CD14-positive monocyte (primary cell): ENCODE measurements around the gene GCKR. TPM values are rescaled to one million over a fixed set of nuclear protein-coding genes. Genes with fewer than 3 reads are reported as not detected.

Experiments
- DNase-seq, 3 donors: peaks; one replicate each; pipeline ENCODE4 v3.0.0-alpha.2; 2011 to 2022
- H2AFZ ChIP-seq: 2 replicates; pipeline ENCODE4 v1.6.0; 2012; ENCODE audit warnings: mild to moderate bottlenecking, low read depth, low read length, inconsistent platforms; ENCODE audit not compliant: insufficient read depth, poor library complexity, severe bottlenecking
- H3K27ac ChIP-seq, 2 donors: 1 replicate in 1 of 2; 2 replicates in 1 of 2; pipeline ENCODE4 v1.5.1; 2012 to 2013; ENCODE audit warnings: low read length in 2 of 2, control low read depth in 1 of 2, inconsistent platforms in 1 of 2, low read depth in 1 of 2, mild to moderate bottlenecking in 1 of 2
- H3K27me3 ChIP-seq, 2 donors: one replicate each; pipeline versions ENCODE4 v1.6.0 to v1.6.1; 2011 to 2013; ENCODE audit warnings: low read length in 2 of 2; ENCODE audit not compliant: control insufficient read depth in 2 of 2, insufficient read depth in 2 of 2
- H3K36me3 ChIP-seq, 2 donors: replicated peaks in 1 of 2; 1 replicate in 1 of 2; 2 replicates in 1 of 2; pipeline versions ENCODE4 v1.5.1 to v1.6.1; 2012 to 2013; ENCODE audit warnings: low read length in 2 of 2, control low read depth in 1 of 2, inconsistent platforms in 1 of 2, mild to moderate bottlenecking in 1 of 2; ENCODE audit not compliant: insufficient read depth in 2 of 2, control insufficient read depth in 1 of 2
- H3K4me1 ChIP-seq, 2 donors: 1 replicate in 1 of 2; 2 replicates in 1 of 2; pipeline versions ENCODE4 v1.5.1 to v1.6.1; 2012 to 2013; ENCODE audit warnings: low read length in 2 of 2, control low read depth in 1 of 2, inconsistent platforms in 1 of 2, mild to moderate bottlenecking in 1 of 2, moderate library complexity in 1 of 2; ENCODE audit not compliant: insufficient read depth in 2 of 2, control insufficient read depth in 1 of 2
- H3K4me2 ChIP-seq: replicated peaks from 2 replicates; pipeline ENCODE3; 2012; ENCODE audit warnings: low read length, moderate library complexity, mild to moderate bottlenecking; ENCODE audit not compliant: poor library complexity, severe bottlenecking; ENCODE audit errors: extremely low read depth
- H3K4me3 ChIP-seq, 3 experiments: fragments of 200-600 bp in 1 of 3; sonication (generic) in 1 of 3; replicated peaks in 1 of 3; 1 replicate in 2 of 3; 2 replicates in 1 of 3; pipeline ENCODE4 v1.5.1; 2011 to 2013; ENCODE audit warnings: low read length in 3 of 3, mild to moderate bottlenecking in 3 of 3, control low read depth in 2 of 3, low read depth in 2 of 3, inconsistent platforms in 1 of 3, moderate library complexity in 1 of 3
- H3K79me2 ChIP-seq: 2 replicates; pipeline ENCODE4 v1.6.0; 2012; ENCODE audit warnings: mild to moderate bottlenecking, control low read depth, inconsistent platforms, low read length, moderate library complexity; ENCODE audit not compliant: insufficient read depth
- H3K9ac ChIP-seq: 2 replicates; pipeline ENCODE4 v1.6.0; 2017; ENCODE audit warnings: low read length, mild to moderate bottlenecking; ENCODE audit not compliant: insufficient read depth, poor library complexity, severe bottlenecking
- H3K9me3 ChIP-seq, 2 donors: replicated peaks in 1 of 2; 1 replicate in 1 of 2; 2 replicates in 1 of 2; pipeline versions ENCODE4 v1.5.1 to v1.6.1; 2012 to 2013; ENCODE audit warnings: low read length in 2 of 2, control low read depth in 1 of 2; ENCODE audit not compliant: control insufficient read depth in 1 of 2, insufficient read depth in 1 of 2
- H4K20me1 ChIP-seq: 2 replicates; pipeline ENCODE4 v1.6.0; 2012; ENCODE audit warnings: mild to moderate bottlenecking, low read length, control low read depth, moderate library complexity; ENCODE audit not compliant: insufficient read depth
- H3K27ac Mint-ChIP-seq, 7 donors: one replicate each; pipeline ENCODE4 v1.8.0; 2020; ENCODE audit warnings: mild to moderate bottlenecking in 7 of 7, mixed read lengths in 7 of 7, moderate library complexity in 6 of 7, inconsistent platforms in 2 of 7
- H3K27me3 Mint-ChIP-seq, 3 donors: one replicate each; pipeline ENCODE4 v1.8.0; 2021 to 2022; ENCODE audit warnings: low read depth in 3 of 3, mild to moderate bottlenecking in 3 of 3, mixed read lengths in 3 of 3, moderate library complexity in 3 of 3, inconsistent platforms in 1 of 3
- H3K36me3 Mint-ChIP-seq, 2 donors: one replicate each; pipeline ENCODE4 v1.8.0; 2020; ENCODE audit warnings: mixed read lengths in 2 of 2, inconsistent platforms in 1 of 2, mild to moderate bottlenecking in 1 of 2
- H3K4me1 Mint-ChIP-seq: one replicate; pipeline ENCODE4 v1.8.0; 2020; ENCODE audit warnings: mild to moderate bottlenecking, mixed read lengths
- H3K4me3 Mint-ChIP-seq, 2 donors: one replicate each; pipeline ENCODE4 v1.8.0; 2020; ENCODE audit warnings: mild to moderate bottlenecking in 2 of 2, mixed read lengths in 2 of 2, moderate library complexity in 1 of 2
- H3K9me3 Mint-ChIP-seq, 7 donors: one replicate each; pipeline ENCODE4 v1.8.0; 2020 to 2022; ENCODE audit warnings: mixed read lengths in 7 of 7, mild to moderate bottlenecking in 6 of 7, moderate library complexity in 6 of 7, inconsistent platforms in 2 of 7
- WGBS: methylation state at CpG from one replicate; pipeline ENCODE4 v1.1.5; 2013; ENCODE audit warnings: missing lambda C conversion rate; ENCODE audit not compliant: insufficient coverage; 5-methylcytosine and 5-hydroxymethylcytosine counted together
- intact Hi-C, 2 donors: fragments of 100-400 bp; cut with micrococcal nuclease; formaldehyde crosslinking; loops; one replicate each; pipeline versions ENCODE4 v1.15.0 to v1.15.1; 2023
- polyA plus RNA-seq, 3 donors: library from polyadenylated mRNA; depleted of rRNA in 1 of 3; unstranded in 2 of 3; stranded (reverse) in 1 of 3; fragments of 300-500 nt in 2 of 3; fragments of >200 nt in 1 of 3; fragmentation: Illumina TruSeq in 2 of 3; gene quantifications; 1 replicate in 2 of 3; 2 replicates in 1 of 3; pipeline ENCODE4 v1.2.3, GENCODE V29; 2012 to 2021
- TF ChIP-seq, protein P1 (sequence below): fragments of 200-600 bp; IDR thresholded peaks from one replicate; pipeline ENCODE4 v1.8.0; 2022; ENCODE audit warnings: antibody characterized with exemption, mild to moderate bottlenecking

GCKR gene
- polyA plus RNA-seq, 3 donors: not detected

DNA sequence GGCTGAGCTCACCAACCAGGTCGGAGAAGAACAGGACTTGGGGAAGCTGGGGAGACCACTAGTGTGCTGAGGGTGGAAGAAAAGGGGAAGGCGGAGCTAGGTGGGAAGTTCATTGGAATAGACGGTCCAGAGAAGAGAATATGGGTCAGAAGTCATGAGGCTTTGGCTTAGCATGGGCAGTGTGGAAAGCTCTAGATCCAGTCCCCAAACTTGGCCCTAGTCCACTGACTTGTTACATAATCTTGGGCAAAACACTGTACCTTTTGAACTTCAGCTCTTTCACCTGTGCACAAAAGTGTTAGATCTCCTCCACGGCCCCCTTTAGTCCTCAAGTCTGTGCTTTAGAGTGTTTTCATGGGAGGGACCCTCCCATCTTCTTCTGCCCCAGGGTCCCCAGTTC lies 10.7 kb downstream of the GCKR start:
- no peak for DNase-seq
- Mint-ChIP-seq H3K36me3 (no peaks in the 10 kb centered on the region), H3K27ac (no peak overlapping the region), H3K9me3 (no peaks in the 10 kb centered on the region), H3K4me3 (no peak overlapping the region), H3K4me1 (no peaks in the 10 kb centered on the region), H3K27me3 (peaks cover 13 to 17% (median 15%) of the 10 kb centered on the region in 3 donors)
- H4K20me1 ChIP-seq: no peaks in the 10 kb centered on the region
- H3K79me2 ChIP-seq: no peaks in the 10 kb centered on the region
- H2AFZ ChIP-seq: no peak overlapping the region
- no peaks in the 10 kb centered on the region for H3K27me3 ChIP-seq
- H3K4me3 ChIP-seq: no peak overlapping the region
- TF ChIP-seq, protein P1, sequence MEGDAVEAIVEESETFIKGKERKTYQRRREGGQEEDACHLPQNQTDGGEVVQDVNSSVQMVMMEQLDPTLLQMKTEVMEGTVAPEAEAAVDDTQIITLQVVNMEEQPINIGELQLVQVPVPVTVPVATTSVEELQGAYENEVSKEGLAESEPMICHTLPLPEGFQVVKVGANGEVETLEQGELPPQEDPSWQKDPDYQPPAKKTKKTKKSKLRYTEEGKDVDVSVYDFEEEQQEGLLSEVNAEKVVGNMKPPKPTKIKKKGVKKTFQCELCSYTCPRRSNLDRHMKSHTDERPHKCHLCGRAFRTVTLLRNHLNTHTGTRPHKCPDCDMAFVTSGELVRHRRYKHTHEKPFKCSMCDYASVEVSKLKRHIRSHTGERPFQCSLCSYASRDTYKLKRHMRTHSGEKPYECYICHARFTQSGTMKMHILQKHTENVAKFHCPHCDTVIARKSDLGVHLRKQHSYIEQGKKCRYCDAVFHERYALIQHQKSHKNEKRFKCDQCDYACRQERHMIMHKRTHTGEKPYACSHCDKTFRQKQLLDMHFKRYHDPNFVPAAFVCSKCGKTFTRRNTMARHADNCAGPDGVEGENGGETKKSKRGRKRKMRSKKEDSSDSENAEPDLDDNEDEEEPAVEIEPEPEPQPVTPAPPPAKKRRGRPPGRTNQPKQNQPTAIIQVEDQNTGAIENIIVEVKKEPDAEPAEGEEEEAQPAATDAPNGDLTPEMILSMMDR: no peak
- no peak overlapping the region for H3K27ac ChIP-seq
- no peaks in the 10 kb centered on the region for H3K4me1 ChIP-seq
- H3K9me3 ChIP-seq: no peaks in the 10 kb centered on the region
- H3K9ac ChIP-seq: no peak overlapping the region
- WGBS: 67% methylated on average over 1 of the region's 4 CpGs
- intact Hi-C loops: no loop called here
- no peaks in the 10 kb centered on the region for H3K36me3 ChIP-seq
- no peak overlapping the region for H3K4me2 ChIP-seq

- WGBS: no CpG with 5 or more reads among the region's 6 CpGs
- H3K27ac ChIP-seq: no peak overlapping the region
- intact Hi-C loops: no loop called here
These were observed 12.7 kb downstream of the GCKR start for GRCh38 chr2:27509326-27509725.

More at GRCh38 chr2:27509326-27509725, 12.7 kb downstream of the GCKR start:
- Mint-ChIP-seq H3K4me1 (no peaks in the 10 kb centered on the region), H3K27ac (no peak overlapping the region), H3K27me3 (peaks cover 13 to 25% (median 20%) of the 10 kb centered on the region in 3 donors), H3K9me3 (no peaks in the 10 kb centered on the region), H3K36me3 (no peaks in the 10 kb centered on the region), H3K4me3 (no peak overlapping the region)
- no peak overlapping the region for H3K4me3 ChIP-seq
- no peak overlapping the region for H3K4me2 ChIP-seq
- DNase-seq: no peak
- TF ChIP-seq, protein P1: no peak
- no peaks in the 10 kb centered on the region for H3K4me1 ChIP-seq
- H3K27me3 ChIP-seq: peaks cover 0 to 2% of the 10 kb centered on the region in 2 donors
- no peaks in the 10 kb centered on the region for H4K20me1 ChIP-seq
- H3K9ac ChIP-seq: no peak overlapping the region
- no peaks in the 10 kb centered on the region for H3K79me2 ChIP-seq
- H3K36me3 ChIP-seq: no peaks in the 10 kb centered on the region
- H3K9me3 ChIP-seq: no peaks in the 10 kb centered on the region
- H2AFZ ChIP-seq: no peak overlapping the region
